BLaER1 (cell line): ENCODE measurements around the gene IQCC.
A peak's percentile ranks its signal among the peaks of the same experiment; 100 is the strongest.

Experiments
- H3K27ac ChIP-seq: shearing (Covaris generic); formaldehyde crosslinking; 2 replicates; pipeline ENCODE4 v1.8.1; 2022
- H3K27me3 ChIP-seq: shearing (Covaris generic); formaldehyde crosslinking; 2 replicates; pipeline ENCODE4 v1.8.1; 2022
- H3K36me3 ChIP-seq: shearing (Covaris generic); formaldehyde crosslinking; 2 replicates; pipeline ENCODE4 v1.8.1; 2022
- H3K4me1 ChIP-seq: shearing (Covaris generic); formaldehyde crosslinking; 2 replicates; pipeline ENCODE4 v1.8.1; 2022
- H3K4me2 ChIP-seq: shearing (Covaris generic); formaldehyde crosslinking; 2 replicates; pipeline ENCODE4 v1.8.1; 2022
- H3K4me3 ChIP-seq: shearing (Covaris generic); formaldehyde crosslinking; 2 replicates; pipeline ENCODE4 v1.8.1; 2022
- H3K9ac ChIP-seq: shearing (Covaris generic); formaldehyde crosslinking; 2 replicates; pipeline ENCODE4 v1.8.1; 2022
- H3K9me3 ChIP-seq: shearing (Covaris generic); formaldehyde crosslinking; 2 replicates; pipeline ENCODE4 v1.8.1; 2022
- H4K20me1 ChIP-seq: shearing (Covaris generic); formaldehyde crosslinking; 2 replicates; pipeline ENCODE4 v1.8.1; 2022
- Cebpa-rat ChIP-seq: shearing (Covaris generic); IDR thresholded peaks from 2 replicates; pipeline ENCODE4 v1.8.1; 2022

The IQCC gene

DNA sequence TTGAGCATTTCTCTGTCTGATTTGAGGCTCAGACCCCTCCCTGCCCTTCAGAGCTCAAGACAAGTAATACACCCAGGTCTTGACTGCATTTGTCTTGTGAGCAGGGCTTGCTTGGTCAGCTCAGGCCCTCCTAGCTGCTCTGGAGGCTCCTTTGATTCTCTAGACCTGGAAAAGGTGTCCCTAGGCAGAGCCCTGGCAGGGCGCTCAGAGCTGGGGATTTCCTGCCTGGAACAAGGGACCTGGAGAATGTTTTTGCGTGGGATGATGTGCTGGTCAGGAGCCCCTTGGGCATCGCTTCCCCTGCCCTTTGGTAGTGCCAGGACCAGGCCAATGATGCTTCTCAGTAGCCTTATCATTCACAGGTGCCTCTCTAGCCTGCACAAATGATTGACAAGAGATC, 9.9 kb upstream of the IQCC start:
- H3K27ac ChIP-seq = no peak overlapping the region
- H3K9me3 ChIP-seq = no peaks in the 10 kb centered on the region
- H3K4me3 ChIP-seq = no peak overlapping the region
- H3K27me3 ChIP-seq = no peaks in the 10 kb centered on the region
- TF ChIP-seq Cebpa-rat = no peak
- H3K9ac ChIP-seq = peak overlapping the region; percentile 32; the same call in 1 of the 2 replicates
- H3K36me3 ChIP-seq = peaks cover 83% of the 10 kb centered on the region
- peaks cover 69% of the 10 kb centered on the region for H4K20me1 ChIP-seq
- peak overlapping the region; percentile 26 for H3K4me2 ChIP-seq
- H3K4me1 ChIP-seq = peaks cover 36% of the 10 kb centered on the region

DNA sequence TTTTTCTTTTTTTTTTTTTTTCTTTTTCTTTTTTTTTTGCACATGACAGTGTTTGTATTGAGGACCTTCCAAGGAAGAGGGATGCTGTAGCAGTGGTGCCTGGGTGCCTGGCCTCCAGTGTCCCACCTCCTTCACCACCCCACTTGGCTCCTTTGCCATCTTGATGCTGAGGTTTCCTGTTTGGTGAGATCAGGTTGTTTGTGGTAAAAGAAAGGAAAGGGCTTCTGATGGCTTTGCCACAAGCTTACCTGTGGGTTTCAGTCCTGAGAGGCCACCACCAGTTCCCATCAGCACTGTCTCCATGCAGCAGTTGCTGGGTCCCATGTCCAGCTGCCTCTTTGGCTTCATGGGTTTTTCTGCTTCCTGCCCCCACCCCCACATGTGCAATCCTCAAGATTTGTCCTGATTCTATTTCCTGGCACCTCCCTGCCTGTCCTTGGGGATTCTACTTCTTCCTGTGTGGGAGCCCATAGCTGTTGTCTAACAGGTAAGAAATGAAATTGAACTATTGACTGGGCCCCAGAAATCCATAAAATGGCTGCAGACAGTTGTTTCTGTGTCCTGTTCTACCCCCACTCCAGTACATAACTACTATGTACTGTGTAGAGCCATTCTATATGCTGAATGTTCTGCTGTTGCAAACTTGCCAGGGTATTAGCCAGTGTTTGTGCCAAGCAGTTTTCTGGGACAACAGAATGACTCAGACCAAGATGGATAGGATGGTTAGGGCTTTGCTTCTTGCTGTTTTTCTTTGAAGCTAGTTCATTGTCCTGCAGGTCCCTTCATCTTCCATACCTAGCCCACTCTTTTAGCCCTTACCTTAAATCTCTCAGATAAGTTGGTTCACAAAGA, 9.3 kb upstream of the IQCC start:
- Histone ChIP-seq H3K4me1 (peaks cover 39% of the 10 kb centered on the region), H3K27ac (no peak overlapping the region), H3K4me2 (peak overlapping the region; percentile 26; the same call in 1 of the 2 replicates), H3K36me3 (peaks cover 76% of the 10 kb centered on the region), H3K9me3 (no peaks in the 10 kb centered on the region), H3K4me3 (no peak overlapping the region), H3K9ac (no peak overlapping the region), H3K27me3 (no peaks in the 10 kb centered on the region), H4K20me1 (peaks cover 62% of the 10 kb centered on the region)
- no peak for TF ChIP-seq Cebpa-rat

DNA sequence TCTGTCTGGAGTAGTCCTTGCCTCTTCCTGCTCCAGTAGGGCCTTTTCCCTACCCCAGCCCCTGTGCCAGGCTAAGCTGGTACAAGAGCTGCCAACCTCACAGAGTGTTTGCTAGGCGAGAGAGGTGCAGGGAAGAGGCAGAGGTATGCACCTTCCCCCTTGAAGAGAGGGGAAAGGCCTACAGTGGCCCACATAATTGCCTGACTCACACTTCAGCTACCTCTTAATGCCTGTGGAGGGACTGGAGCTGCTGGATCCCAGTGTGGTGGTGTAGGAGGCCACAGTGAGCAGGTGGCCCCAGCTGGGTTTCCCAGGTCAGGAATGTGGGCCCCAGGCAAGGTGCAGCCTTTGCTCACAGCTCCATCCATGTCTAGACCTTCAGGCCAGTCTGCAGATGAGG, 8.4 kb upstream of the IQCC start:
- no peak overlapping the region for H3K9ac ChIP-seq
- H4K20me1 ChIP-seq = peaks cover 54% of the 10 kb centered on the region
- H3K4me1 ChIP-seq = peaks cover 48% of the 10 kb centered on the region
- peaks cover 67% of the 10 kb centered on the region for H3K36me3 ChIP-seq
- no peak overlapping the region for H3K4me2 ChIP-seq
- H3K27ac ChIP-seq = no peak overlapping the region
- TF ChIP-seq Cebpa-rat = no peak
- H3K27me3 ChIP-seq = no peaks in the 10 kb centered on the region
- no peaks in the 10 kb centered on the region for H3K9me3 ChIP-seq
- no peak overlapping the region for H3K4me3 ChIP-seq

DNA sequence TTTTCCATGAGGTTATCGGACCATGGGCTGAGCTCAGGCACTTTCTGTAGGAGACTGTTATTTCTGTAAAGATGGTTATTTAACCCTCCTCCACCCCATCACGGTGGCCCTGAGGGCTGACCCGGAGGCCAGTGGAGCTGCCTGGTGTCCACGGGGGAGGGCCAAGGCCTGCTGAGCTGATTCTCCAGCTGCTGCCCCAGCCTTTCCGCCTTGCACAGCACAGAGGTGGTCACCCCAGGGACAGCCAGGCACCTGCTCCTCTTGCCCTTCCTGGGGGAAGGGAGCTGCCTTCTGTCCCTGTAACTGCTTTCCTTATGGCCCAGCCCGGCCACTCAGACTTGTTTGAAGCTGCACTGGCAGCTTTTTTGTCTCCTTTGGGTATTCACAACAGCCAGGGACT, 7.6 kb upstream of the IQCC start:
- no peak for TF ChIP-seq Cebpa-rat
- H3K4me2 ChIP-seq = no peak overlapping the region
- H3K9ac ChIP-seq = no peak overlapping the region
- no peaks in the 10 kb centered on the region for H3K27me3 ChIP-seq
- H3K27ac ChIP-seq = no peak overlapping the region; the same call in 1 of the 2 replicates
- peaks cover 60% of the 10 kb centered on the region for H3K36me3 ChIP-seq
- H4K20me1 ChIP-seq = peaks cover 47% of the 10 kb centered on the region
- H3K9me3 ChIP-seq = no peaks in the 10 kb centered on the region
- H3K4me3 ChIP-seq = no peak overlapping the region
- H3K4me1 ChIP-seq = peaks cover 55% of the 10 kb centered on the region

DNA sequence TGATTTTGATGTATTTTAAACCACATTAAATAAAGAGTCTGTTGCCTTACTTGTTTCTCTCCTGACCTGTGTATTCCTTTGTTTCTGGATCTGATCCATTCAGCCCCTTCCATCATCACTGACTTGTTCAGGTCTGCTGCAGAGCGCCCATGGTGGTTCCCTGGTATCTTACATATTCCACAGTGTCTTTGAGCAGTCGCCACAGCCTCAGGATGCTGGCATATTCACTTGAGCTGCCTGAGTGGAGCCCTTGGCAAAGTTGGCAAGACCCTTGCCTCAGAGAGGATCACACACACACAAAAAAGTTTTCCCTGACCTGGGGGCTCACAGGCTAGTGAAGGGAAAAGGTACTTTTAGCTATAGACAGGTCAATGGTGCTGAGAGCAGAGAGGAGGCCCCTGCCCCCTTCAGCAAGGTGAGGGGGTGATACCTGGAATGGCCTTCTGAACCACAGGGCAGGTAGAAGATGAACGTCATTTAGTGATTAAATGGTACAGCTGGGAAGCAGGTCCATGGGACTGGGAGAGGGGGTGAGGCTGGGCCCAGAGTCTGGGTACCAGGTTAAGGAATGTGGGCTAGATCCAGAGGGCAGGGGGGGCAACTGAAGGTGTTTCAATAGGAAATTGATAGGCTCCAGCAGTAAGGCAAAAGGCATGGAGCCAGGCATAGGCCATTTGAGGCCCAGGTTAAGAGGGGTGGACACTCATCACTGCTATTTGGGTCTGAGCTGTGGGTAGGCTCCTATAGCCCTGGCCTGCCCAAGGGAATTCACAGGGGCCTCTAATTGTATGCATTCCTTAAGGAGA, 7.0 kb upstream of the IQCC start:
- Histone ChIP-seq H3K4me2 (0 out of 2 replicates have a peak overlapping the region, but pooled peaks have one; percentile 94), H4K20me1 (peaks cover 47% of the 10 kb centered on the region), H3K27me3 (no peaks in the 10 kb centered on the region), H3K4me3 (no peak overlapping the region), H3K9me3 (no peaks in the 10 kb centered on the region), H3K4me1 (peaks cover 58% of the 10 kb centered on the region), H3K27ac (no peak overlapping the region; the same call in 1 of the 2 replicates), H3K36me3 (peaks cover 54% of the 10 kb centered on the region), H3K9ac (no peak overlapping the region)
- no peak for TF ChIP-seq Cebpa-rat

DNA sequence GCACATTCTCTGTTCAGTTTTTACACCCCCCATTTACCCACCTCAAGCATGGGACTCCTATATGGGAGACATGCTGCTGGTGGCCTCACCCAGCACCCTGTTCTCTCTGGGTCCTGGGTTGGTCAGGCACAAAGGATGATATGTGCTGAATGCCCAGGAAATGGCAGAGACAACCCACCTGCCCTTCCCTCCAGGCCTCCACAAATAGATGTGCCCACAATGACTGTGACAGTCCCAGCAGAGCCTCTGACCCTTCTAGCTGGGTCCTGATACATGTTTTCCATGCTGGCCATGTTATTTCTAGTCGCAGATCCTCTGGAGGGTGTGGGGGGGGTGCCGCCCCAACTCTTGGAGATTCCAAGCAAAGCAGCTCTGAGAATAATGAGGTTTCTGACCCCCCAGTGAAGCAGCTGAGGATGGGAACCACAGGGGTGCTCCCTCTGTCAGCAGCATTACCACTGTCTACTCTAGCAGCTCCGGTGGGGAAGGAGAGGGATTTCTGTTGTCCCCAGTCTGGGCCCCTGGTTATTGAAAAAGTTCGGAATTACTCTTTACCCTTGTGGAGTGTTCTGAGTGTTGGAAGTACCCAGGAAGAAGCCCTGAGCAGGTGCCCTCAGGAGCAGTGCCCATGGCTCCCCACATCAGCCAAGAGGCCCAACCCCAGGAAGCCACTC, 6.3 kb upstream of the IQCC start:
- Histone ChIP-seq H3K4me1 (peaks cover 58% of the 10 kb centered on the region), H4K20me1 (peaks cover 39% of the 10 kb centered on the region), H3K9ac (no peak overlapping the region), H3K9me3 (no peaks in the 10 kb centered on the region), H3K4me3 (no peak overlapping the region), H3K36me3 (peaks cover 54% of the 10 kb centered on the region), H3K4me2 (peak overlapping the region; percentile 94), H3K27ac (no peak overlapping the region), H3K27me3 (no peaks in the 10 kb centered on the region)
- TF ChIP-seq Cebpa-rat = no peak

DNA sequence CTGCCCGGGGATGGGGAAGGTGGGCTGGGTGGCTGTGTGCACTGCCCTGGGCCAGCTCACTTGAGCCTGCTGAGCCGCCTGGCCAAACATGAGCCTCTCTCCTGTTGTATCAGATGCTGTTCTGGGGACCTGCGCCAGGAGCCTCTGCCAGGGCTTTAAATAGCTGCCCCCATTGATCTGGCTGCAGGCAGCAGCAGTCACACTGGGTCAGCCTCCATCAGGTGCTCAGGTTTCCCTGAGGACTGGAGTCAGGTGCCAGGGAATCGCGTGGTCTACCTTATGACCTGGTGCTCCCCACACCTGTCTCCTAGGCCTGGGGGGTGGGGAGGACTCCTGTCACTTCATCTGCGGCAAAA, 5.8 kb upstream of the IQCC start:
- no peak overlapping the region for H3K27ac ChIP-seq
- peaks cover 56% of the 10 kb centered on the region for H3K4me1 ChIP-seq
- H3K4me3 ChIP-seq = peak overlapping the region; percentile 78; the same call in 1 of the 2 replicates
- peaks cover 49% of the 10 kb centered on the region for H3K36me3 ChIP-seq
- H3K9me3 ChIP-seq = no peaks in the 10 kb centered on the region
- H3K4me2 ChIP-seq = peak overlapping the region; percentile 94
- no peaks in the 10 kb centered on the region for H3K27me3 ChIP-seq
- peaks cover 34% of the 10 kb centered on the region for H4K20me1 ChIP-seq
- no peak for TF ChIP-seq Cebpa-rat
- peak overlapping the region; percentile 77; the same call in 1 of the 2 replicates for H3K9ac ChIP-seq

DNA sequence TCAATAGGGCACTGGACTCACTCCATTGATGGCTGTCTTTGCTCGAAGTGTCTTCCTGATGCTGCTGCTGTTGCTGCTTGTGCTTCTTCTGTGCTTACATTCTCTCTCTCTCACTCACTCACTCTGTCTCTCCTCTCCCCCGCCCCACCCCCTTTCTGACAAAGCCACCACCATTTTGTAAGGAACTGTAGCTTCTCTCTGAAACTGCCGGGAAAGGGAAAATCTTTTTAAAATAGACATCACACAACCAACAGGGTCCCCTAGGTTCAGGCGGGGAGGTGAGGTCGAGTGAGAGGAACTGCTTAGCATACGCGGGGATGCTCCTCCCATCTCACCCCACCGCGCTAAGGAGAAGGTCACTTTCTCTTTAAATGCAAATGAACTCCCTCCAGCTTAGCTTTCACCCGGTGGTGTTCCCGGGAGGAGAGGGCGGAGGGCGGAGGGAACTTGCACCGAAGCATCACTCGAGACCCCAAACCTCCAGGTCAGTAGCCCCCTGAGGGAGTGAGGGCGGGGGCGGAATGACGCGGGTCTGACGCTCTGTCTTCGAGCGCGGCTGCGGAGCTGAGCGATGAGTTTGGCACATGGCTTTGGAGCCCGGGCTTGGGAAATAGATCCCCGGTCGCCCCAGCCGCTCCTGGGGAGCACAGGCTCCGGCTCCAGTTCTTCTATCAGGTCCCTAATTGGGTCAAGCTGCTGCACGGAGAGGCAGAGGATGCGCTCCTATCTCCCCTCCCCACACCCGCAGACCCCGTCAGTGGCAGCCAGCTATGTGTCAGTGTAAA, 5.1 kb upstream of the IQCC start, which contains the start of gene CCDC28B:
Gene CCDC28B (plus strand): TSS at position 370 of the 785 bp plus-strand sequence. CDS start 1,341 bp downstream, outside the sequence.
- H3K9me3 ChIP-seq = no peaks in the 10 kb centered on the region
- no peaks in the 10 kb centered on the region for H3K27me3 ChIP-seq
- peak within 1 kb of the TSS; percentile 77 for H3K9ac ChIP-seq
- peaks cover 42% of the 10 kb centered on the region for H3K36me3 ChIP-seq
- TF ChIP-seq Cebpa-rat = no peak
- peaks cover 27% of the 10 kb centered on the region for H4K20me1 ChIP-seq
- peak within 1 kb of the TSS; percentile 78 for H3K4me3 ChIP-seq
- peaks cover 54% of the 10 kb centered on the region for H3K4me1 ChIP-seq
- peak within 1 kb of the TSS; percentile 48 for H3K27ac ChIP-seq
- H3K4me2 ChIP-seq = peak within 1 kb of the TSS; percentile 94
